HCT116 (cell line): ENCODE data around the gene LRRK2. TPM values are rescaled to one million over a fixed set of nuclear protein-coding genes. Genes with fewer than 3 reads are reported as not detected.

ENCODE experiments used
- ATAC-seq: fragments of 200-7000 bp; cut with Tn5 transposase; 2 replicates; pipeline ENCODE4 v1.9.1; 2020; ENCODE audit warnings: mild to moderate bottlenecking, moderate library complexity
- BruUV-seq: library from RNA; stranded (reverse); fragments of 400-500 nt; replicated peaks from 2 replicates; lab custom pipeline; 2021; lab: Mats Ljungman, UMichigan
- CTCF ChIA-PET: fragments of 300-600 bp; sonication (Branson Sonifier 250); formaldehyde crosslinking; loops from one replicate; lab custom pipeline; 2021; ENCODE audit warnings: antibody characterized with exemption; lab: Charles Lee
- POLR2A ChIA-PET: fragments of 300-600, 350-600 bp; sonication (Branson Sonifier 250); formaldehyde crosslinking; loops from one replicate; lab custom pipeline; 2021; ENCODE audit warnings: antibody characterized with exemption; lab: Charles Lee
- RAD21 ChIA-PET, 2 experiments: fragments of 300-600 bp; sonication (Branson Sonifier 250); formaldehyde crosslinking; loops; one replicate each; lab custom pipeline; 2023; ENCODE audit warnings: low total read pairs in 2 of 2; ENCODE audit not compliant: uncharacterized antibody in 2 of 2, unreplicated experiment in 2 of 2, low non-redundant PET in 1 of 2; lab: Charles Lee
- DNase-seq: peaks from one replicate; pipeline ENCODE4 v3.0.0-alpha.2; 2010; ENCODE audit warnings: low read depth, low spot score
- H2AFZ ChIP-seq: fragments of 200-600 bp; shearing (Covaris generic), sonication (generic); 2 replicates; pipeline ENCODE4 v1.6.1; 2017; ENCODE audit warnings: low read depth, mixed run types, mixed read lengths, antibody characterized with exemption, low read length; ENCODE audit not compliant: poor library complexity, severe bottlenecking
- H3K27ac ChIP-seq: 2 replicates; pipeline ENCODE4 v1.5.1; 2012; ENCODE audit warnings: low read depth, low read length
- H3K27me3 ChIP-seq: fragments of 200-600 bp; sonication (generic); 2 replicates; pipeline ENCODE4 v1.6.1; 2016; ENCODE audit warnings: mixed run types, low read length, mixed read lengths; ENCODE audit not compliant: insufficient read depth
- H3K36me3 ChIP-seq, 2 experiments: fragments of 200-500 bp in 1 of 2; fragments of 200-600 bp in 1 of 2; sonication (Bioruptor generic) in 1 of 2; sonication (generic) in 1 of 2; 2 replicates each; pipeline versions ENCODE4 v1.5.1 to v1.6.1; 2014 to 2016; ENCODE audit warnings: low read length in 2 of 2, inconsistent platforms in 1 of 2, mixed read lengths in 1 of 2, mixed run types in 1 of 2; ENCODE audit not compliant: insufficient read depth in 2 of 2, control insufficient read depth in 1 of 2
- H3K4me1 ChIP-seq, 2 experiments: fragments of 200-600 bp in 1 of 2; sonication (generic) in 1 of 2; 2 replicates each; pipeline versions ENCODE4 v1.5.1 to v1.6.1; 2012 to 2017; ENCODE audit warnings: low read length in 2 of 2, inconsistent platforms in 1 of 2, mild to moderate bottlenecking in 1 of 2, mixed read lengths in 1 of 2, mixed run types in 1 of 2, moderate library complexity in 1 of 2; ENCODE audit not compliant: insufficient read depth in 2 of 2, control insufficient read depth in 1 of 2
- H3K4me2 ChIP-seq: fragments of 200-600 bp; sonication (generic); 2 replicates; pipeline ENCODE4 v1.6.1; 2017; ENCODE audit warnings: mixed run types, low read length, mixed read lengths
- H3K4me3 ChIP-seq, 2 experiments: fragments of 200-600 bp in 1 of 2; sonication (generic) in 1 of 2; replicated peaks in 1 of 2; 2 replicates each; pipeline ENCODE4 v1.5.1; 2011 to 2016; ENCODE audit warnings: low read length in 2 of 2, control low read depth in 1 of 2, low read depth in 1 of 2, mild to moderate bottlenecking in 1 of 2, mixed read lengths in 1 of 2, mixed run types in 1 of 2
- H3K79me2 ChIP-seq: fragments of 200-600 bp; sonication (generic); 2 replicates; pipeline ENCODE4 v1.6.1; 2017; ENCODE audit warnings: mild to moderate bottlenecking, mixed run types, low read length, moderate library complexity, mixed read lengths; ENCODE audit not compliant: insufficient read depth
- H3K9ac ChIP-seq: fragments of 200-600 bp; sonication (generic); 2 replicates; pipeline ENCODE4 v1.6.1; 2016; ENCODE audit warnings: low read length, mixed read lengths
- H3K9me2 ChIP-seq: fragments of 200-600 bp; sonication (generic), shearing (Covaris generic); 2 replicates; pipeline ENCODE4 v1.6.1; 2017; ENCODE audit warnings: mixed run types, mild to moderate bottlenecking, moderate library complexity; ENCODE audit not compliant: insufficient read depth
- H3K9me3 ChIP-seq, 2 experiments: fragments of 200-500 bp in 1 of 2; fragments of 200-600 bp in 1 of 2; sonication (Bioruptor generic) in 1 of 2; sonication (generic) in 1 of 2; 2 replicates each; pipeline ENCODE4 v1.6.1; 2014 to 2017; ENCODE audit warnings: low read length in 2 of 2, mixed read lengths in 2 of 2, inconsistent platforms in 1 of 2, low read depth in 1 of 2, mild to moderate bottlenecking in 1 of 2, mixed run types in 1 of 2, moderate library complexity in 1 of 2; ENCODE audit not compliant: control insufficient read depth in 1 of 2, insufficient read depth in 1 of 2
- H4K20me1 ChIP-seq: fragments of 200-600 bp; sonication (generic), shearing (Covaris generic); 2 replicates; pipeline ENCODE4 v1.6.1; 2017; ENCODE audit warnings: mixed run types, mild to moderate bottlenecking, moderate library complexity; ENCODE audit not compliant: insufficient read depth
- CBX3 ChIP-seq: IDR thresholded peaks from 2 replicates; pipeline ENCODE4 v1.6.1; 2012; ENCODE audit warnings: low read depth
- CEBPB ChIP-seq: IDR thresholded peaks from 2 replicates; pipeline ENCODE4 v1.6.1; 2012; ENCODE audit warnings: low read depth
- ELF1 ChIP-seq: IDR thresholded peaks from 2 replicates; pipeline ENCODE4 v1.6.1; 2012; ENCODE audit warnings: low read depth, borderline replicate concordance
- EZH2phosphoT487 ChIP-seq: fragments of 200-600 bp; IDR thresholded peaks from 2 replicates; pipeline ENCODE4 v1.6.1; 2018; ENCODE audit warnings: antibody characterized with exemption, borderline replicate concordance
- FOSL1 ChIP-seq: IDR thresholded peaks from 2 replicates; pipeline ENCODE4 v1.6.1; 2012; ENCODE audit warnings: low read depth
- JUND ChIP-seq: IDR thresholded peaks from 2 replicates; pipeline ENCODE4 v1.6.1; 2012
- POLR2A ChIP-seq: IDR thresholded peaks from 2 replicates; pipeline ENCODE4 v1.7.0; 2011; ENCODE audit warnings: borderline replicate concordance; ENCODE audit not compliant: insufficient read depth, insufficient read length; ENCODE audit errors: extremely low read depth
- POLR2AphosphoS5 ChIP-seq: IDR thresholded peaks from 2 replicates; pipeline ENCODE4 v1.6.1; 2011; ENCODE audit warnings: mild to moderate bottlenecking, low read depth, low read length, moderate library complexity
- RAD21 ChIP-seq: IDR thresholded peaks from 2 replicates; pipeline ENCODE4 v1.6.1; 2012; ENCODE audit warnings: low read depth, mild to moderate bottlenecking
- SIN3A ChIP-seq: IDR thresholded peaks from 2 replicates; pipeline ENCODE4 v1.6.1; 2012; ENCODE audit warnings: low read depth
- SP1 ChIP-seq: IDR thresholded peaks from 2 replicates; pipeline ENCODE4 v1.6.1; 2012; ENCODE audit warnings: low read depth
- SRF ChIP-seq: IDR thresholded peaks from 2 replicates; pipeline ENCODE4 v1.6.1; 2012; ENCODE audit warnings: low read depth
- TCF7L2 ChIP-seq: IDR thresholded peaks from 2 replicates; pipeline ENCODE4 v1.7.0; 2011; ENCODE audit warnings: borderline replicate concordance, inconsistent platforms; ENCODE audit not compliant: insufficient read depth, insufficient read length; ENCODE audit errors: extremely low read depth
- YY1 ChIP-seq: IDR thresholded peaks from 2 replicates; pipeline ENCODE4 v1.6.1; 2011; ENCODE audit warnings: low read length, low read depth, moderate library complexity, mild to moderate bottlenecking; ENCODE audit not compliant: insufficient replicate concordance; ENCODE audit errors: extremely low read depth
- ZFX ChIP-seq: fragments of 450-650 bp; IDR thresholded peaks from 2 replicates; pipeline ENCODE4 v1.6.1; 2017
- ZNF274 ChIP-seq: fragments of 200-500 bp; sonication (Bioruptor generic); IDR thresholded peaks from 2 replicates; pipeline ENCODE4 v1.6.1; 2014; ENCODE audit warnings: mild to moderate bottlenecking, low read depth, low read length, inconsistent platforms
- intact Hi-C: fragments of 100-400 bp; cut with micrococcal nuclease; formaldehyde crosslinking; loops from 2 replicates; pipeline ENCODE4 v1.10.0; 2022
- total RNA-seq: library from RNA; stranded (reverse); gene quantifications from one replicate; pipeline ENCODE4 v1.2.1, GENCODE V29; 2021; ENCODE audit not compliant: unreplicated experiment
- TF ChIP-seq, protein P1 (sequence below): IDR thresholded peaks from 2 replicates; pipeline ENCODE4 v1.6.1; 2012
- TF ChIP-seq, protein P2 (sequence below): IDR thresholded peaks from 2 replicates; pipeline ENCODE4 v1.6.1; 2012

LRRK2 gene
- total RNA-seq, 1 experiment from 2014 or later: 0.20 TPM

DNA sequence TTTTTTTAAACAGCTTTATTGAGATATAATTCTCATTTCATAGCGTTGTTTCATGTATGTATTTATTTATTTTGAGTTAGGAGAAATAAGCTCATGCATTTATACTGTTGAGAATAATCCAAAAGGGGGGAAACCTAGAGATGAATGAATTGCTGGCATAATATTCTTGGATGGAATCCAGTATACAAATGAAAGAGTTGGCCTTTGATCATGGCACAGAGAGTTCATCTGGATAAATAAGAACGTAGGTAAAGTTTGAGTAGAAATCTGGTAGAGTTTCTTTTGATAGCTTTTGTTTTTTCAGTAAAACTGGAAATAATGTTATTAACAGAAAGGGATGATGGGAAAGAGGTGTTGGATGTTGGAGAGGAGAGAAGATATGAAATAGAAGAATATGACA lies 166.2 kb downstream of the LRRK2 start:
- CTCF ChIA-PET: no interaction called here
- no peaks in the 10 kb centered on the region for H3K79me2 ChIP-seq
- TF ChIP-seq ZNF274: no peak
- no peak for TF ChIP-seq CBX3
- no peak for TF ChIP-seq SRF
- no peak for TF ChIP-seq EZH2phosphoT487
- no peak for TF ChIP-seq POLR2AphosphoS5
- no peak for TF ChIP-seq TCF7L2
- TF ChIP-seq, protein P1, sequence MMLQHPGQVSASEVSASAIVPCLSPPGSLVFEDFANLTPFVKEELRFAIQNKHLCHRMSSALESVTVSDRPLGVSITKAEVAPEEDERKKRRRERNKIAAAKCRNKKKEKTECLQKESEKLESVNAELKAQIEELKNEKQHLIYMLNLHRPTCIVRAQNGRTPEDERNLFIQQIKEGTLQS: no peak
- no peak for TF ChIP-seq SP1
- no peak for TF ChIP-seq SIN3A
- TF ChIP-seq YY1: no peak
- TF ChIP-seq ZFX: no peak
- TF ChIP-seq CEBPB: no peak
- TF ChIP-seq FOSL1: no peak
- TF ChIP-seq ELF1: no peak
- no peak for TF ChIP-seq POLR2A
- TF ChIP-seq, protein P2, sequence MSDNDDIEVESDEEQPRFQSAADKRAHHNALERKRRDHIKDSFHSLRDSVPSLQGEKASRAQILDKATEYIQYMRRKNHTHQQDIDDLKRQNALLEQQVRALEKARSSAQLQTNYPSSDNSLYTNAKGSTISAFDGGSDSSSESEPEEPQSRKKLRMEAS: no peak
- no peak for TF ChIP-seq RAD21
- TF ChIP-seq JUND: no peak
- no peaks in the 10 kb centered on the region for H3K36me3 ChIP-seq
- no TSS peak for BruUV-seq
- intact Hi-C loops: no loop called here
- ATAC-seq (no peak), DNase-seq (no peak)
- H3K9me2 ChIP-seq: no peaks in the 10 kb centered on the region
- RAD21 ChIA-PET: no interaction called here
- no peak overlapping the region for H3K9ac ChIP-seq
- H3K4me3 ChIP-seq: no peak overlapping the region
- H3K4me2 ChIP-seq: no peak overlapping the region
- POLR2A ChIA-PET: no interaction called here
- H3K27me3 ChIP-seq: no peaks in the 10 kb centered on the region
- H4K20me1 ChIP-seq: no peaks in the 10 kb centered on the region
- H3K27ac ChIP-seq: no peak overlapping the region
- H2AFZ ChIP-seq: no peak overlapping the region
- H3K9me3 ChIP-seq: no peaks in the 10 kb centered on the region
- no peaks in the 10 kb centered on the region for H3K4me1 ChIP-seq
